ENCODE results near the gene ASTN2.

ASTN2 gene

DNA sequence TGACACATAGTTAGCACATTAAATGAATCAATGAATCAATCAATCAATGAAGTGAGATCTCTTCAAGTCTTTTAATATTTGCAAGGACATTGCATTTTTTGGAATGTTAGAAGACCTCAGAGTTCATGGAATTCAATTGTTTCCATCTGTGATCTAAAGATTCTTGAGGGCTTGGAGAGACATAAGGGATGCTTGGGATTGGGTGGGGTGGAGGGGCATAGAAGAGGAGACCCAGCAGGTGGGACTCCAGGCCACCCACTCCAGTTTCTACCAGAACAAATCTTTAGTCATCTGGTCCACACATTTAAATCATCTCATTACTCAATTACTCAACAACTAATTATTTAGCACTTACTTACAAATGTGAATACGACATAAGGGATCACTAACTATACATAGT is 978.7 kb downstream of the ASTN2 start:
- DNase-seq: no peak

GRCh38 chr9:116435706-116436105 is 979.2 kb downstream of the ASTN2 start:
- no peak for DNase-seq

DNA sequence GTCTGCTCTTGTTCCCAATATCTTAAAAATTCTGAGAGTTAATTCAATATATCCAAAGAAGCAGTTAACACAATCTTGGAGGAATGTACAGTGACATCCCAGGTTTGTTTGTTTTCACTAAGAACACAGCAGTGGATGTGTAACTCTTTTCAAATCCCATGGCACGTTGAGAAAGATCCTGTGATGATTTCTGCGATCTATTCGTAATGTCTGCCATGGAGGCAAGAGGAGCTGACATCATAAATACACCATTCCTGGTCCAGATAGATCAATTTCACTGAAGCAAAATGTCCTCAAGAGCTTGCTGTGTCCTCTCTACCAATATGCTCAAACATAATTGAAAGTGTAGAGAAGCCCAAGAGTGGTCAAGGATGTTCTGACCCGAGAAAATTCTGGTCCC is 980.5 kb downstream of the ASTN2 start:
- DNase-seq: no peak

- DNase-seq: no peak
These were observed 982.8 kb downstream of the ASTN2 start for GRCh38 chr9:116432051-116432450.

DNA sequence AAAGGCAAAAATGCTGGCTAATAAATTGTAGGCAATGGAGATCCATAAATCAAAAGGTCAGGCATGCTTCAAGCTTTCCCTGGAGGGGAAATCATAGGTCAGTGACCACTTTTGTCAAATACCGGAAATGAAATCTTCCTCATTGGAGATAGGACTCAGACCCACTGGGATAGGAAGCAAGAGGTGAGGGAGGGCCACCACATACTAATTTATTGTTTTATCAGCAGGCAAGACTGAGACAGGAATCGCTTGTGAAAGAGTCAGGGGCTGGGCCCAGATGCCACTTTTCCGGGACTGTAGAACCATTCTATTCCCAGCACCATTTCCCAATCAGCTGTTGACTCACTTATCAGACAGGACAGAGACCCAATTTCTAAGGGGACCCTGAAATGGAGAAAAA is 984.0 kb downstream of the ASTN2 start:
- no peak for DNase-seq

DNA sequence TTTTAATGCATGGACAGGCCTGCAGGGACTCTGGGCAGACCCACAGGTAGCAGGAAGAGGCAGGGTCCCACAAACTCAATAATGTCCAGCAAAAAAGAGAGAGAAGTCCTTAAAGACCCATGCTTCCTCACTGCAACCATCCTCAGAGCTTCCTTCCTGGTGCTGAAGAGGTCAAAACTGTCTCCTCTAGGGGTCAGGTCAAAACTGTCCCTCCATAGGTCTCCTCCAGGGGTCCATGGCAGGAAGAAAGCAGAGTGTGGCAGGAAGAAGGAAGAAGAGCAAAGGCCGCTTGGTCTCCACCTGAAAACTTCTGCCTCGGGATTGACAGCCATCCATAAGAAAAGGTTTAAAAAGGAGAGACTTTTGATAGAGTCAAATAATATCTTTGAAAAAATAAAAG is 989.6 kb downstream of the ASTN2 start:
- no peak for DNase-seq

DNA sequence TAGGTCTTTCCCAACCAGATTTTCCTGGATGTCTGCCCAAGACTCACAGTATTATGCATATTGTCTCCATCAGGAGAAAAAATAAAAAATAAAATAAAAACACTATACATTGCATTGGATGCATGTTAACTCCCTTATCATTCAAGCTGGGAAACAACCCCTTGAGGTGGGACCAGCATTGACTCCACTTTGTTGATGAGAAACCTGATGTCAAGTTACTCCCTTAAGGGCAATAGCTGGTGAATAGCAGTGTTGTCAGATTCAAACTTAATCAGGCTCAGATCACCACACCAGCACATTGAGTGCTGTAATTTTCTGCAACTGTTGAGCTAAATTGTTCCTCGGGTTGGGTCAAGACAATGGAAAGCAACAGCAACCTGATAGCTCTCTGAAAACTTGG is 991.7 kb downstream of the ASTN2 start:
- no peak for DNase-seq

GRCh38 chr9:116422119-116422979 is 992.5 kb downstream of the ASTN2 start:
- DNase-seq: no peak

DNA sequence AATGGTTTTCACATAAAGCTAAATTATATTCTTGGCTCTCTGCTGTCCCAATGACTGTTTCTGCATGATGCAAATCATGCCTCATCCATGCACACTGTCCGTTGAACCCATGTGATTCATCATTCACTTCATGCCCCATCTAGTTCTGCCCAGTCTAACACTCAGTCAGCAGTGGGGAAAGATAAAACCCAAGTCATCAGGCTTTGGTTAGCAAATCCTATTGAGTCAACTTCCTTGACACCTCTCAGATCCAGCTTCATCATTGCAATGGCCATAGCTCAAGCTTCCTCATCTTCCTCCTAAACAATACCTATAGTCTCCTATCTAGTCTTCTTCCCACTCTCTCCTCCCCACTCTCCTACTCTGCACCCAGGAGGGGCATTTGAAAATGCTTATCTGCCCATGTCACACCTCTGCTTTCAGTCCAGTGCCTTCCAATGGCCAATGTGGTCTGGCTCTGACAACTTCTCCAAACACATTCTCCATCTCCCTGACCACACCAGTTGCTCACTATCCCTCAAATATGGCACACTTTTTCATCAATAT is 993.8 kb downstream of the ASTN2 start:
- no peak for DNase-seq

DNA sequence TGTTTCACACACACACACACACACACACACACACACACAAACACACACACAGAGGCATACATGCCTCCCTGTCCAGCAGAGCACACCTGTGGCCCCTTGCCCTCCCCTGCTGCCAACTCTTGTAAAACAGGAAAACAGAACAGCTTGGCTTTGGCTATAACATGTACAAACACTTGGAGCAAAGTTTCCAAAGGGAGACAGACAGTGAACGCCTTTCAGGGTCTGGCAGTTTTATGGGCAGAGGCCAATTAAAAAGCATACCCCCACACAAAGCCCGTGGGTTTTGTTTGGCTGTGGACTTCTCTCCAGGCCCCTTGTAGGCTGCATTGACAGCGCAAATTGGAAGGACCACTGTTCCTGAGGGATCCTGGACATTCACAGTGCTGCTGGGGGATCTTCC is 995.7 kb downstream of the ASTN2 start:
- DNase-seq: no peak

DNA sequence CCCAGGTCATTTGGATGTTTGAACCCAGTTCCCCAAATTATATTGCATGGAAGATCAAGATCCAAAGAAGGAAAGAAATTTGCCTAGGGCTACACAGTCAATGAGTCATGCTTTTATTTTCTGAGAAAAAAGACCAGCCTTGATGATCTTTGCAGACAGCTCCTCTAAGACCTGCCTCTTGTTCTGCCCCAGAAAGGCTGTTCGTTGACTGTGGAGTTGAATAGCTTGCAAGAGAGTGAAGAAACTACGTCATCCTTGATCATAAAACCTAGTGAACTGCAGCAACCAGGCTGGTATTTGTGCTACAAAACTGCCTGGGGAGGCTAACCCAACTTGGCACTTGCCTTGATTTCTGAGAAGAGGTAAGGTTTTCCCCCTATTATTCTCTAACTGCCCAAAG is 997.4 kb downstream of the ASTN2 start:
- DNase-seq: no peak

GRCh38 chr9:116416421-116416820 is 998.4 kb downstream of the ASTN2 start:
- no peak for DNase-seq

- no peak for DNase-seq
These were observed 1000.5 kb downstream of the ASTN2 start for GRCh38 chr9:116414374-116414773.

- no peak for DNase-seq
These were observed 1003.4 kb downstream of the ASTN2 start for GRCh38 chr9:116411506-116411905.

- no peak for DNase-seq
These were observed 1005.2 kb downstream of the ASTN2 start for GRCh38 chr9:116409638-116410037.

DNA sequence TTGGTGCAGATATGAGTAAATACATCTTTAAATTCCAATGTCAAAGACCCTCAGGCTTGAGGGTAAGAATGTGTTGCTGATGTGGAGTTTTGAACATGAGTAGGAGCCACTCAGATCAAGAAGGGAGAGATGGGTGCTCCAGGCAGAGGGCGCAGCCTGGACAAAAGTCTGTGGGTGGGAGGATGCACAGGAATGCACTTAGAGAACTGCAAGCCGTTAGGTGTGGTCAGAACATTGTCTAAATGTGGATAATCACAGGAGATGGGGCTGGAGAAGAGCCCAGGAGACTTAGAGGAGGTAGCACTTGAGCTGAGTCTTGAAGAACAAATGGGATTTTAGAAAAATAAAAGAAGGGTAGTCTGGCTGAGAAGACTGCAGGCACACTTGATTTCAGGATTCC is 1005.7 kb downstream of the ASTN2 start:
- no peak for DNase-seq

- no peak for DNase-seq
These were observed 1008.4 kb downstream of the ASTN2 start for GRCh38 chr9:116406469-116406868.

- DNase-seq: no peak
These were observed 1009.5 kb downstream of the ASTN2 start for GRCh38 chr9:116405321-116405720.

DNA sequence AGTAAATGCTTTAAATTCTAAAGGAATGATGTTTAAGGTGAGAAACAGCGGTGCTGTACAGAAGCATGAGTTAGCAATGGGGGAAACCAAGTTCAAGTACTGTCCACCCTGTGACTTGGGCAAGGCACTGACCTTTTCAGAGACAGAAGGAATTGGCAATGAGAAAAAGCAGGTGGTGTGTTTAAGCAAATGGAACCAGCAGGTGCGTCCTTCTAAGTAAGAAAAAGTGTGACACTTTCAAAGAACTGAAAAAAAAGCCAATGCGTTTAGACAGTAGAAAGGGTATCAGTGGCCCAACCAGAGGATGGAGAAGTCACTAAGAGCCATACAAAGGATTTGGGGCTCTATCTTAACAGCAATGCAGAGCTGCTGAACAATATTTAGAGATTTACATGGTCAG is 1010.6 kb downstream of the ASTN2 start:
- no peak for DNase-seq

- DNase-seq: no peak
These were observed 1011.7 kb downstream of the ASTN2 start for GRCh38 chr9:116403171-116403570.

- DNase-seq: no peak
These were observed 1019.2 kb downstream of the ASTN2 start for GRCh38 chr9:116395699-116396037.

- DNase-seq: no peak
These were observed 1019.8 kb downstream of the ASTN2 start for GRCh38 chr9:116394894-116395698.

DNA sequence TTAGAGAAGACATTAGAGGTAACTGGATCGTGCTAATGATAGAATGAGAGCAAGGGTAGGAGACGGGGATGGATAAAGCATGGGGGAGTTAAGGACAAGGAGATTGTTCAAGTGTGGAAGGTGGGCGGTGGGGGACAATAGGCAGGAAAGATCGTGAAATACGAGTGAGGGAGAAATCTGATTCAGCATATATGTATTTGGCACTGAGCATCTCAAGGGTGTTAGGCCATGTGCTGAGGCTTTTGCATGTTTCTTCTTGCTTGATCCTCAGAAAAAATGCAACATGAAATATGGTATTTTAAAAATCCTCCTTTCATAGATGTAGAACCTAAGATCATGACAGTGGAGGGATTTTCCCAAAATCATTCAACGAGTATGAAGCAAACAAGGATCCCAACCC is 1020.8 kb downstream of the ASTN2 start:
- no peak for DNase-seq

GRCh38 chr9:116393198-116393597 is 1021.7 kb downstream of the ASTN2 start:
- DNase-seq: no peak
